ENCODE data around the gene MAMDC4.

- TF ChIP-seq CTCF (conservative IDR thresholded peaks at IDR 0.05; ENCODE audit: low read length) = no peak
- TF ChIP-seq EZH2phosphoT487 (IDR thresholded peaks at IDR 0.05; ENCODE audit: borderline replicate concordance) = no peak
Measured at GRCh38 chr9:136805207-136805740, 46.9 kb upstream of the MAMDC4 start.
